Measurements from ENCODE around the gene GPR55. TPM values are rescaled to one million over a fixed set of nuclear protein-coding genes. Genes with fewer than 3 reads are reported as not detected.

Gene GPR55
- total RNA-seq, 1 experiment from 2014 or later: 0.19 TPM

DNA sequence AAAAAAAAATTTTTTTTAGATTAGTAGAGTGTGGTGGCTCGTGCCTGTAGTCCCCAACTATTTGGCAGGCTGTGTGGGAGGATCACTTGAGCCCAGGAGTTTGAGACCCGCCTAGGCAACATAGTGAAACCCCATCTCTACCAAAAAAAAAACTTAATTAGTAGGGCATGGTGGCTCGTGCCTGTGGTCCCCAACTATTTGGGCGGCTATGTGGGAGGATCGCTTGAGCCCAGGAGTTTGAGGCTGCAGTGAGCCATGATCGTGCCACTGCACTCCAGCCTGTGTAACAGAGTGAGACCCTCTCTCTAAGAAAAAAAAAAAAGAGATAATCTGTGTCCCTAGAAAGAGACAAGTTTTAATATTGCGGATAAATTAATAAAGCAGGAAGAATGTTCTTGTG, 8.8 kb downstream of the GPR55 start:
- ChIA-PET POLR2A (ENCODE audit: low non-redundant PET) (no interaction called here), CTCF (no interaction called here)
- Histone ChIP-seq H3K4me1 (ENCODE audit: insufficient read depth, low read length, poor library complexity, severe bottlenecking) (no peaks in the 10 kb centered on the region), H3K27ac (ENCODE audit: low read depth, low read length, poor library complexity, severe bottlenecking) (no peak overlapping the region), H3K27me3 (replicated peaks; ENCODE audit: insufficient read depth, low read depth, low read length, poor library complexity) (no peaks in the 10 kb centered on the region), H3K36me3 (ENCODE audit: insufficient read depth, low read length, poor library complexity, severe bottlenecking) (no peaks in the 10 kb centered on the region), H3K9me3 (ENCODE audit: low read depth, low read length, poor library complexity, severe bottlenecking) (no peaks in the 10 kb centered on the region), H3K4me3 (ENCODE audit: low read depth, low read length, poor library complexity, severe bottlenecking) (no peak overlapping the region)
- no TSS peak for BruUV-seq (replicated peaks)
- intact Hi-C loops (cut with micrococcal nuclease; ENCODE audit: unreplicated experiment): no loop called here
- no peak for DNase-seq (ENCODE audit: low spot score)
- TF ChIP-seq EZH2 (IDR thresholded peaks at IDR 0.05; ENCODE audit: borderline replicate concordance, low read depth, low read length, poor library complexity, severe bottlenecking): no peak
- TF ChIP-seq, protein P1, sequence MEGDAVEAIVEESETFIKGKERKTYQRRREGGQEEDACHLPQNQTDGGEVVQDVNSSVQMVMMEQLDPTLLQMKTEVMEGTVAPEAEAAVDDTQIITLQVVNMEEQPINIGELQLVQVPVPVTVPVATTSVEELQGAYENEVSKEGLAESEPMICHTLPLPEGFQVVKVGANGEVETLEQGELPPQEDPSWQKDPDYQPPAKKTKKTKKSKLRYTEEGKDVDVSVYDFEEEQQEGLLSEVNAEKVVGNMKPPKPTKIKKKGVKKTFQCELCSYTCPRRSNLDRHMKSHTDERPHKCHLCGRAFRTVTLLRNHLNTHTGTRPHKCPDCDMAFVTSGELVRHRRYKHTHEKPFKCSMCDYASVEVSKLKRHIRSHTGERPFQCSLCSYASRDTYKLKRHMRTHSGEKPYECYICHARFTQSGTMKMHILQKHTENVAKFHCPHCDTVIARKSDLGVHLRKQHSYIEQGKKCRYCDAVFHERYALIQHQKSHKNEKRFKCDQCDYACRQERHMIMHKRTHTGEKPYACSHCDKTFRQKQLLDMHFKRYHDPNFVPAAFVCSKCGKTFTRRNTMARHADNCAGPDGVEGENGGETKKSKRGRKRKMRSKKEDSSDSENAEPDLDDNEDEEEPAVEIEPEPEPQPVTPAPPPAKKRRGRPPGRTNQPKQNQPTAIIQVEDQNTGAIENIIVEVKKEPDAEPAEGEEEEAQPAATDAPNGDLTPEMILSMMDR (conservative IDR thresholded peaks at IDR 0.05; ENCODE audit: low read depth, low read length): no peak

DNA sequence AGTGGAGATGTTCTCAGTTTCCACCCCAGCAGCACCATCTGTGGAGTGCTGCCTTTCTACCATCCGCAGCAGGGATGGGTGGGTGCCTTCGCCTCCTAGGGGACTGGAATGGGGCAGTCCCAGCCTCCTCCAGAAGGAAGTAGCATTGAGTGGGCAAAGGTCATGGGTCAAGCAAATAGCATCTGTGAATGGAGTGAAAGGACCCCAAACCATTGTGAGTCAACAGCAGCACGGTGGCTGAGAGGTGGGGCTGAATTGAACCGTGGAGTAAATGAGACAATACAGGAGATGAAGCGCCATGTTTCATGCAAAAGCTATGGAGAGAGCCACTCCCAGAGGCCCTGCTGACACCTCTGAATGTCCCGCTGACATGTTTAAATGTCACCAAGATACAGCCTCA, 9.7 kb downstream of the GPR55 start:
- Histone ChIP-seq H3K27ac (ENCODE audit: low read depth, low read length, poor library complexity, severe bottlenecking) (no peak overlapping the region), H3K9me3 (ENCODE audit: low read depth, low read length, poor library complexity, severe bottlenecking) (no peaks in the 10 kb centered on the region), H3K4me3 (ENCODE audit: low read depth, low read length, poor library complexity, severe bottlenecking) (no peak overlapping the region), H3K36me3 (ENCODE audit: insufficient read depth, low read length, poor library complexity, severe bottlenecking) (no peaks in the 10 kb centered on the region), H3K4me1 (ENCODE audit: insufficient read depth, low read length, poor library complexity, severe bottlenecking) (no peaks in the 10 kb centered on the region), H3K27me3 (replicated peaks; ENCODE audit: insufficient read depth, low read depth, low read length, poor library complexity) (no peaks in the 10 kb centered on the region)
- TF ChIP-seq, protein P1 (conservative IDR thresholded peaks at IDR 0.05; ENCODE audit: low read depth, low read length): no peak
- no peak for TF ChIP-seq EZH2 (IDR thresholded peaks at IDR 0.05; ENCODE audit: borderline replicate concordance, low read depth, low read length, poor library complexity, severe bottlenecking)
- ChIA-PET POLR2A (ENCODE audit: low non-redundant PET) (no interaction called here), CTCF (no interaction called here)
- intact Hi-C loops (cut with micrococcal nuclease; ENCODE audit: unreplicated experiment): no loop called here
- BruUV-seq (replicated peaks): no TSS peak
- DNase-seq (ENCODE audit: low spot score): no peak

DNA sequence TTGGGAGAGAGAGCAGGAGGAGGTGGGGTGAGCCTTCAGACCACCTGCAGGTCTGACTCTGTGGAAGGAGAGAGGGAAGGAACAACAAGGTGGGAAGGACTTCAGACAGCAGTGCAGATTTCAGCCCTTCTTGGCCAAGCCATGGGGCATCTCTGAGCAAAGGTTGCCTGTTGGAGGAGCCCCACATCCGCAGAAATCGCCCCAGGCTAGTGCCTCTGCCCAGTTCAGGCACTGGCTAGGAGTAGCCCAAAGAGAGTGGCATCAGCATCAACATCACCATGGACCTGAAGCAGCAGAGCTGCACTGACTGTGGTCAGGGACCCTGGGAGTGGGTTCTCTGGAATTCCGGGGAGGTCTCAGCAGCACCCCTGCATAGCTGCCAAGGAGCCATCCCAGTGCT, 10.2 kb downstream of the GPR55 start:
- ChIA-PET POLR2A (ENCODE audit: low non-redundant PET) (no interaction called here), CTCF (no interaction called here)
- DNase-seq (ENCODE audit: low spot score): no peak
- Histone ChIP-seq H3K27me3 (replicated peaks; ENCODE audit: insufficient read depth, low read depth, low read length, poor library complexity) (no peaks in the 10 kb centered on the region), H3K9me3 (ENCODE audit: low read depth, low read length, poor library complexity, severe bottlenecking) (no peaks in the 10 kb centered on the region), H3K4me3 (ENCODE audit: low read depth, low read length, poor library complexity, severe bottlenecking) (no peak overlapping the region), H3K4me1 (ENCODE audit: insufficient read depth, low read length, poor library complexity, severe bottlenecking) (no peaks in the 10 kb centered on the region), H3K27ac (ENCODE audit: low read depth, low read length, poor library complexity, severe bottlenecking) (no peak overlapping the region), H3K36me3 (ENCODE audit: insufficient read depth, low read length, poor library complexity, severe bottlenecking) (no peaks in the 10 kb centered on the region)
- no peak for TF ChIP-seq EZH2 (IDR thresholded peaks at IDR 0.05; ENCODE audit: borderline replicate concordance, low read depth, low read length, poor library complexity, severe bottlenecking)
- TF ChIP-seq, protein P1 (conservative IDR thresholded peaks at IDR 0.05; ENCODE audit: low read depth, low read length): no peak
- BruUV-seq (replicated peaks): no TSS peak
- intact Hi-C loops (cut with micrococcal nuclease; ENCODE audit: unreplicated experiment): no loop called here

Data from A673 (cell line).